GM18870 (cell line): Measurements from ENCODE around the gene SYT3.

Experiments
- ATAC-seq: cut with Tn5 transposase; IDR thresholded peaks from one replicate; pipeline ENCODE4 v1.9.1; 2021; ENCODE audit warnings: moderate library complexity; ENCODE audit not compliant: unreplicated experiment

SYT3 gene

GRCh38 chr19:50661766-50662650 lies 22.3 kb upstream of the SYT3 start:
- no peak for ATAC-seq

GRCh38 chr19:50661023-50661422 lies 21.3 kb upstream of the SYT3 start:
- ATAC-seq, result no peak

DNA sequence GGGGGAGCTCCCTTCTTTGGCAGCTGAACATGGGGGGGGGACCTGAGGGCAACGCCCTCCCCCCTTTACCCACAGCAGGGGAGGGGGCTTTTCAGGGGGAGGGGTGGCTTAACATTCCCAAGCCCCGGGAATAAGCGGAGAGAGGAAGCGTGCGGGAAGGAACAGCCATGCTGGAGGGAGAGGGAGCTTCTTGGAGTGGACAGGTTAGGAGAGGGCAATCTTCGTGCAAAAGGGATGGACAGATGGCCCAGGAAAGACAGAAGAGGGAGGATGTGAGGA lies 20.3 kb upstream of the SYT3 start:
- ATAC-seq, result no peak

- ATAC-seq, result no peak
Measured at GRCh38 chr19:50659318-50660087, 19.8 kb upstream of the SYT3 start.

- no peak for ATAC-seq
Measured at GRCh38 chr19:50658441-50659317, 19.0 kb upstream of the SYT3 start.

DNA sequence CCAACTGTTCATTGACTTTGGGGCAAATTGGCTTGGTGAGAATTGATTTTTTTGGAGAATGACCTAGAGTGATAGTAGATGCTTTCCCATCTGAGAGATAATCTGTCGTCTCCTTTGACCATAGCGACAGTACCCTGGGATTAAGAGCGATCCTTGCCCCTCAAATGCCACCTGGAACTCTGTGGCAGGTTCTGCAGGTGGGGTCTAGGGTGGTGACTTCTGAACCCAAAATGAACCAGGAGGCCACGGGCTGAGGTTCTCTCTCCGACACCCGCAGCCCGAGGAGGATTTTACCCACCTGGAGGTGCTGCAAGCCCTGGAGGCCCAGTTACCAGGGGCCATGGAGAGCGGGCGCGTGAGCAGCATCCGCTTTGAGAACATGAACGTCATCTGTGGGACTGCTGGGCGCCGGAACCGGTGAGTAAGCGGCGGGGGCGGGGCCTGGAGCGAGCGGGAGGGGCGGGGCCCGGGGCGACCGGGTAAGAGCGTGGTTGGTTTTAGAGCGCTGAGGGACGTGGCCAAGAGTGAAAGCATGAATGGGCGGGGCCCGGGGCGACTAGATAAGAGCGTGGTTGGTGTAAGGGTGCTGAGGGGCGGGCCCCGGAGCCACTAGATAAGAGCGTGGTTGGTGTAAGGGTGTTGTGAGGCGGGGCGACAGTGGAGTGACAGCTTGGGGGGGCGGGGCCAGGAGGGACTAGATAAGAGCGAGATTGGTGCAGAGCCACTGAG lies 18.2 kb upstream of the SYT3 start:
- ATAC-seq, result no peak

- ATAC-seq, result no peak
Measured at GRCh38 chr19:50657222-50657669, 17.6 kb upstream of the SYT3 start.

- ATAC-seq, result no peak
Measured at GRCh38 chr19:50654882-50655281, 15.2 kb upstream of the SYT3 start.

- no peak for ATAC-seq
Measured at GRCh38 chr19:50652722-50653121, 13.0 kb upstream of the SYT3 start.

- ATAC-seq, result no peak
Measured at GRCh38 chr19:50651174-50651573, 11.5 kb upstream of the SYT3 start.

- ATAC-seq, result no peak
Measured at GRCh38 chr19:50649433-50650391, 10.0 kb upstream of the SYT3 start, which contains the start of gene C19orf81. C19orf81 (plus strand) TSS chr19:50649445; CDS start chr19:50649445, 0 bp downstream.

DNA sequence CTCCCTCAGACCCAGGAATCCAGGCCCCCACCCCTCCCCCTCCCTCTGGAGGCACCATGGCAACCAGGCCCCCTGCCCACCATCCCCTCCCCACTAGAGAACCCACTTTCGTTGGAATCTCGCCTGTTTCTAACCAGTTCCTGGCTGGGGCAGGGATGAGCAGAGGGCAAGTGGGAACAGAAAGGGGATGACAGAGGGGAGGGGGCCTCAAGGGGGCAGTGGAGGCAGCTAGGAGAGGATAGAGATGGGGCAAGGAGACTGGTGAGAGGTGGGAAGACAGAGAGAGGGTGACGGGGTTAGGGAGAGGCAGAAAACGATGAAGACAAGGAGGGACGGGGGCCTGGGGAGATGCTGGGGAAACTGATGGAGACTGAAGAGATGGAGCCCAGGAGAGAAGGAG lies 9.0 kb upstream of the SYT3 start:
- no peak for ATAC-seq

GRCh38 chr19:50647879-50648615 lies 8.4 kb upstream of the SYT3 start:
- ATAC-seq, result no peak

- ATAC-seq, result no peak
Measured at GRCh38 chr19:50646074-50646807, 6.6 kb upstream of the SYT3 start.

DNA sequence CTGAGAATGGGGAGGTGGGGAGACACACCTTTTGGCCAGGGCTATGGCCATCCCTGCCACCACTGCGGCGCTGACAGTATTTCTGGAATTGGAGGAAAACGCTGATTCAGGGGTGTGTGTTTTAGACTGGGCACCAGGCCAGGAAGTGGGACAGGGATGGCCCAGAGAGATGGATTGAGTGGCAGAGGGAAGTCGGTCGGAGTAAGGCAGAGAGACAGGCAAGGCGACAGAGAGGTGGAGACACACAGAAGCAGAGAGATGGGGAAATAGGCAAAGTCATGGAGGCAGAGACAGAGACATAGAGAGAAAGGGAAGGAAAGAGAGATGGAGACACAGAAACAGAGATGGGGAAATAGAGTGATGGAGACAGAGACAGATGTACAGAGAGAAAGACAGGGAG lies 5.4 kb upstream of the SYT3 start:
- ATAC-seq, result no peak

DNA sequence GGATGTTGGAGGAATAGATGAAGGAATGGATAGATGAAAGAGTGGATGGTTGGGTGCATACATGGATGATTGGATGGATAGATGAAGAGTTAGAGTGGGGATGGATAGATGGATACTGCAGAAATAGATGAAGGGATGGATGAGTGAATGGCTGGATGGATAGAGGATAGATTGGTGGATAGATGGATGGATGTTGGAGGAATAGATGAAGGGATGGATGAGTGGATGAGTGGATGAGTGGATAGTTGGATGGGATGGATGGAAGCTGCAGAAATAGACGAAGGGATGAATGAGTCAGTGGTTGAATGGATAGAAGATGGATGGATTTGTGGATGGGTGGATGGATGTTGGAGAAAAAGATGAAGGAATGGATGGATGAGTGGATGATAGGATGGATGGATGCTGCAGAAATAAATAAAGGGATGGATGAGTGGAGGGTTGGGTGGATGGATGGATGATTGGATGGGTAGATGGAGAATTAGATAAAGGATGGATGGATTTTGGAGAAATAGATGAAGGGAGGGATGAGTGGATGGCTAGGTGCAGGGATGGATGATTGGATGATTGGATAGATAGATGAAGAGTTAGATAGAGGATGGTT lies 4.7 kb upstream of the SYT3 start:
- no peak for ATAC-seq

DNA sequence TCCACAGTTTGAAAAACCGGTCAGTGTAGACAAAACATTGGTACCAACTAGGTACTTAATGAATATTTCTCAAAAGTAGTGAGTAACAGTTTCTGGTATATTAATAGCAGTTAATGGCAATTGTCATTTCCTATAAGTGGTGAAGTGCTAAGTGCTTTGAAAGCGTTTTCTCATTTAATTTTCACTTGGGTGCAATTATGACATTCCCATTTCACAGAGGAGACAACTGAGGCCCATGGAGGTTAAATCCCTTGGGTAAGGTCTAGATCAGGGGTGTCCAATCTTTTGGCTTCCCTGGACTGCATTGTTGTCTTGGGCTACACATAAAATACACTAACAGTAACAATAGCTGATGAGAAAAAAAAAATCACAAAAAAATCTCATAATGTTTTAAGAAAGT lies 687 bp upstream of the SYT3 start:
- ATAC-seq, result no peak

- ATAC-seq, result no peak
Measured at GRCh38 chr19:50638600-50638999, 1.1 kb downstream of the SYT3 start.
